ENCODE data around the gene AFDN.

AFDN gene

DNA sequence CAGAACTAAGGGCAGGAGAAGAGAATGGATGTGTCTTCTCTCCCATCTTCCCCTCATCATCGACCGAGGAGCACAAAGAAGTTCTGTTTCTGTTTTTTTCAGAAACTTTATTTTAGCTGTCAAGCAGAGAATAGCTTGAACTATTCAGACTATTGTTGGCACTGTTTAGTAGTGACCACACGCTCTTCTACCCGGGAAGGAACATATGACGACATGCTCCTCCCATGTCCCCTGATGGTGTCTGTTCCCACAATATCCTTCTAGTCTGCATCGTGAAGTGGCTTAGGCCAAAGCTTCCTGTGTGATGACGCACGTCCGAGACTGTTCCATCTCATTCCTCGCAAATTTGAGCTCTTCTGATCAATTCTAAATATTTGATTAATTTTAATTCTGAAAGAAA lies 143.5 kb downstream of the AFDN start:
- H3K36me3 ChIP-seq (ENCODE audit: insufficient read depth, low read length) = no peaks in the 10 kb centered on the region
- no peak overlapping the region for H3K9ac ChIP-seq (ENCODE audit: low read depth, low read length, poor library complexity, severe bottlenecking)
- H3K9me2 ChIP-seq (replicated peaks; ENCODE audit: low read depth, low read length) = no peaks in the 10 kb centered on the region
- no peaks in the 10 kb centered on the region for H3K27me3 ChIP-seq (ENCODE audit: insufficient read depth, low read length, poor library complexity, severe bottlenecking)
- H2AFZ ChIP-seq (ENCODE audit: low read length) = no peak overlapping the region
- no peak for TF ChIP-seq EZH2phosphoT487 (IDR thresholded peaks at IDR 0.05; ENCODE audit: borderline replicate concordance)
- TF ChIP-seq, protein P1, sequence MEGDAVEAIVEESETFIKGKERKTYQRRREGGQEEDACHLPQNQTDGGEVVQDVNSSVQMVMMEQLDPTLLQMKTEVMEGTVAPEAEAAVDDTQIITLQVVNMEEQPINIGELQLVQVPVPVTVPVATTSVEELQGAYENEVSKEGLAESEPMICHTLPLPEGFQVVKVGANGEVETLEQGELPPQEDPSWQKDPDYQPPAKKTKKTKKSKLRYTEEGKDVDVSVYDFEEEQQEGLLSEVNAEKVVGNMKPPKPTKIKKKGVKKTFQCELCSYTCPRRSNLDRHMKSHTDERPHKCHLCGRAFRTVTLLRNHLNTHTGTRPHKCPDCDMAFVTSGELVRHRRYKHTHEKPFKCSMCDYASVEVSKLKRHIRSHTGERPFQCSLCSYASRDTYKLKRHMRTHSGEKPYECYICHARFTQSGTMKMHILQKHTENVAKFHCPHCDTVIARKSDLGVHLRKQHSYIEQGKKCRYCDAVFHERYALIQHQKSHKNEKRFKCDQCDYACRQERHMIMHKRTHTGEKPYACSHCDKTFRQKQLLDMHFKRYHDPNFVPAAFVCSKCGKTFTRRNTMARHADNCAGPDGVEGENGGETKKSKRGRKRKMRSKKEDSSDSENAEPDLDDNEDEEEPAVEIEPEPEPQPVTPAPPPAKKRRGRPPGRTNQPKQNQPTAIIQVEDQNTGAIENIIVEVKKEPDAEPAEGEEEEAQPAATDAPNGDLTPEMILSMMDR (conservative IDR thresholded peaks at IDR 0.05; ENCODE audit: low read length) = no peak
- no peaks in the 10 kb centered on the region for H3K79me2 ChIP-seq (ENCODE audit: insufficient read depth, low read length)
- H3K4me2 ChIP-seq (ENCODE audit: low read depth, low read length, poor library complexity, severe bottlenecking) = no peak overlapping the region
- no peaks in the 10 kb centered on the region for H4K20me1 ChIP-seq (ENCODE audit: insufficient read depth, low read length, poor library complexity, severe bottlenecking)
- H3K9me3 ChIP-seq (ENCODE audit: insufficient read depth, low read depth, low read length) = 0 out of 2 replicates have a peak, but pooled peaks cover 6% of the 10 kb centered on the region
- no peaks in the 10 kb centered on the region for H3K4me1 ChIP-seq (ENCODE audit: insufficient read depth, low read length, poor library complexity, severe bottlenecking)
- no peak overlapping the region for H3K4me3 ChIP-seq (ENCODE audit: low read length, poor library complexity, severe bottlenecking)
- H3F3A ChIP-seq (ENCODE audit: low read depth) = no peaks in the 10 kb centered on the region

GRCh38 chr6:167972193-167972592 lies 145.5 kb downstream of the AFDN start:
- Histone ChIP-seq H3K9me3 (ENCODE audit: insufficient read depth, low read depth, low read length) (peaks cover 6% of the 10 kb centered on the region; the same call in 1 of the 2 replicates), H4K20me1 (ENCODE audit: insufficient read depth, low read length, poor library complexity, severe bottlenecking) (no peaks in the 10 kb centered on the region), H3K79me2 (ENCODE audit: insufficient read depth, low read length) (no peaks in the 10 kb centered on the region)

DNA sequence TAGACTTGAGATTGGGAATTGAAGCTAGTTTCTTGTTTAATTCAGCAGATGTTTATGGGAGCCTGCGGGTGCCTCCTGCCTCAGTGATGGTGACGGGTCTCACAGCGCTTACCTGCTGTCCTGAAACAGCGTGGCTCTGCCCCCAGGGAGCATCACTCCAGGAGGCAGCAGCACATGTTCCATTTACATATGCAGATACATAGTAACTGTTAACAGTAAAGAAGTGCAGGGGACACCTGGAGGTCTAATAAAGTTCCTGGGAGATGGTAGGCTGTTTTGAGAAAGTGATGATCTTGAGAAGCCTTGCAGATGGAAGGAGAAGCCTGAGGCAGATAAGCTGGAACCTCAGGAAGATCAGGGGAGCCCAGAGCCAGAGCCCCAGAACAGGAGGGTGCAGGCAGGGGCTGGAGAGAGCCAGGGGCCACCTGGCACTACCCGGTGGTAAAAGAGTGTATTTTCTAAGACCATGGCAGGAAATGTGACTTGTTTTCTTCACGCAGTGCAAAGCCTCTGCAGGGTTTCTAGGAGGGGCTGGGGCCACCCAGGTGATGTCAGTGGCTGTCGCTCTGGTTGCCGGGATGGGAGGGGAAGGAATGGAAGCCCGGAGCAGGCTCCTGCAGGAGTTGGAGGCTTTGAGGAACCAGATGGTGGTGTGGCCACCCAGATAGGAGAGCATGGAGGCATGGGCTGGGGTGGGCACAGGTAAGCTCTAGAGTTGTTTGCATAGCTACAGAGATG lies 146.6 kb downstream of the AFDN start:
- no peaks in the 10 kb centered on the region for H3K36me3 ChIP-seq (ENCODE audit: insufficient read depth, low read length)
- no peaks in the 10 kb centered on the region for H3K4me1 ChIP-seq (ENCODE audit: insufficient read depth, low read length, poor library complexity, severe bottlenecking)
- H3K9me2 ChIP-seq (replicated peaks; ENCODE audit: low read depth, low read length) = no peaks in the 10 kb centered on the region
- no peak overlapping the region for H3K9ac ChIP-seq (ENCODE audit: low read depth, low read length, poor library complexity, severe bottlenecking)
- H3K9me3 ChIP-seq (ENCODE audit: insufficient read depth, low read depth, low read length) = no peaks in the 10 kb centered on the region; the same call in 1 of the 2 replicates
- no peaks in the 10 kb centered on the region for H3F3A ChIP-seq (ENCODE audit: low read depth)
- no peak overlapping the region for H3K4me3 ChIP-seq (ENCODE audit: low read length, poor library complexity, severe bottlenecking)
- H3K4me2 ChIP-seq (ENCODE audit: low read depth, low read length, poor library complexity, severe bottlenecking) = no peak overlapping the region
- H3K79me2 ChIP-seq (ENCODE audit: insufficient read depth, low read length) = no peaks in the 10 kb centered on the region
- no peaks in the 10 kb centered on the region for H3K27me3 ChIP-seq (ENCODE audit: insufficient read depth, low read length, poor library complexity, severe bottlenecking)
- TF ChIP-seq, protein P1 (conservative IDR thresholded peaks at IDR 0.05; ENCODE audit: low read length) = no peak
- no peak for TF ChIP-seq EZH2phosphoT487 (IDR thresholded peaks at IDR 0.05; ENCODE audit: borderline replicate concordance)
- no peaks in the 10 kb centered on the region for H4K20me1 ChIP-seq (ENCODE audit: insufficient read depth, low read length, poor library complexity, severe bottlenecking)
- H2AFZ ChIP-seq (ENCODE audit: low read length) = no peak overlapping the region

More at GRCh38 chr6:167972193-167972592, 145.5 kb downstream of the AFDN start:
- no peak overlapping the region for H3K4me2 ChIP-seq (ENCODE audit: low read depth, low read length, poor library complexity, severe bottlenecking)
- no peaks in the 10 kb centered on the region for H3K36me3 ChIP-seq (ENCODE audit: insufficient read depth, low read length)
- no peak overlapping the region for H3K4me3 ChIP-seq (ENCODE audit: low read length, poor library complexity, severe bottlenecking)
- no peaks in the 10 kb centered on the region for H3K27me3 ChIP-seq (ENCODE audit: insufficient read depth, low read length, poor library complexity, severe bottlenecking)
- H3K9ac ChIP-seq (ENCODE audit: low read depth, low read length, poor library complexity, severe bottlenecking) = no peak overlapping the region
- H3K9me2 ChIP-seq (replicated peaks; ENCODE audit: low read depth, low read length) = no peaks in the 10 kb centered on the region
- H3K4me1 ChIP-seq (ENCODE audit: insufficient read depth, low read length, poor library complexity, severe bottlenecking) = no peaks in the 10 kb centered on the region
- TF ChIP-seq EZH2phosphoT487 (IDR thresholded peaks at IDR 0.05; ENCODE audit: borderline replicate concordance) = no peak
- TF ChIP-seq, protein P1 (conservative IDR thresholded peaks at IDR 0.05; ENCODE audit: low read length) = no peak
- H2AFZ ChIP-seq (ENCODE audit: low read length) = no peak overlapping the region
- no peaks in the 10 kb centered on the region for H3F3A ChIP-seq (ENCODE audit: low read depth)
